T-helper 2 cell treated with Interferon-gamma antibody and Interleukin-4, amounts not matched to agents 5 μg/mL and 100 μg/mL, for 36 hours (primary cell): ENCODE data around the gene COL25A1.
"Not testable (repeated sequence)": the region's sequence is repeated elsewhere in the genome, so short reads cannot be mapped to it uniquely, and the experiment has no call there.

Source experiments
- DNase-seq: peaks from one replicate; pipeline ENCODE4 v3.0.0; 2021; ENCODE audit warnings: low spot score
- H3K27ac Mint-ChIP-seq: one replicate; pipeline ENCODE4 v1.8.0; 2021; ENCODE audit warnings: mild to moderate bottlenecking, mixed read lengths
- H3K27me3 Mint-ChIP-seq: one replicate; pipeline ENCODE4 v1.8.0; 2021; ENCODE audit warnings: low read depth, mixed read lengths
- H3K36me3 Mint-ChIP-seq: one replicate; pipeline ENCODE4 v1.8.0; 2021; ENCODE audit warnings: low read depth, mixed read lengths
- H3K4me1 Mint-ChIP-seq: one replicate; pipeline ENCODE4 v1.8.0; 2021; ENCODE audit warnings: low read depth, mixed read lengths
- H3K4me3 Mint-ChIP-seq: one replicate; pipeline ENCODE4 v1.8.0; 2022; ENCODE audit warnings: mild to moderate bottlenecking, moderate library complexity, mixed read lengths
- H3K9me3 Mint-ChIP-seq: one replicate; pipeline ENCODE4 v1.8.0; 2021; ENCODE audit warnings: mixed read lengths

COL25A1 gene

GRCh38 chr4:109163493-109163892 lies 139.0 kb downstream of the COL25A1 start:
- Mint-ChIP-seq H3K36me3 (no peaks in the 10 kb centered on the region), H3K27ac (no peak overlapping the region), H3K4me3 (no peak overlapping the region), H3K9me3 (no peaks in the 10 kb centered on the region), H3K27me3 (peaks cover 23% of the 10 kb centered on the region), H3K4me1 (no peaks in the 10 kb centered on the region)
- DNase-seq, result no peak

- DNase-seq, result no peak
- Mint-ChIP-seq H3K9me3 (no peaks in the 10 kb centered on the region), H3K27me3 (peaks cover 20% of the 10 kb centered on the region), H3K27ac (no peak overlapping the region), H3K36me3 (no peaks in the 10 kb centered on the region), H3K4me3 (no peak overlapping the region), H3K4me1 (no peaks in the 10 kb centered on the region)
Observed at GRCh38 chr4:109162759-109163158, 139.7 kb downstream of the COL25A1 start.

- Mint-ChIP-seq H3K4me3 (no peak overlapping the region), H3K27ac (no peak overlapping the region), H3K27me3 (peaks cover 14% of the 10 kb centered on the region), H3K4me1 (no peaks in the 10 kb centered on the region), H3K36me3 (no peaks in the 10 kb centered on the region), H3K9me3 (no peaks in the 10 kb centered on the region)
- DNase-seq, result no peak
Observed at GRCh38 chr4:109160494-109160893, 142.0 kb downstream of the COL25A1 start.

- Mint-ChIP-seq H3K4me1 (no peaks in the 10 kb centered on the region), H3K36me3 (no peaks in the 10 kb centered on the region), H3K9me3 (no peaks in the 10 kb centered on the region), H3K27ac (no peak overlapping the region), H3K4me3 (no peak overlapping the region), H3K27me3 (peaks cover 15% of the 10 kb centered on the region)
- no peak for DNase-seq
Observed at GRCh38 chr4:109157696-109158095, 144.8 kb downstream of the COL25A1 start.

- Mint-ChIP-seq H3K27ac (no peak overlapping the region), H3K36me3 (no peaks in the 10 kb centered on the region), H3K4me3 (no peak overlapping the region), H3K9me3 (no peaks in the 10 kb centered on the region), H3K4me1 (no peaks in the 10 kb centered on the region), H3K27me3 (peaks cover 17% of the 10 kb centered on the region)
- DNase-seq, result no peak
Observed at GRCh38 chr4:109157205-109157604, 145.3 kb downstream of the COL25A1 start.

- Mint-ChIP-seq H3K27me3 (peaks cover 17% of the 10 kb centered on the region), H3K4me1 (no peaks in the 10 kb centered on the region), H3K9me3 (no peaks in the 10 kb centered on the region), H3K27ac (no peak overlapping the region), H3K4me3 (no peak overlapping the region), H3K36me3 (no peaks in the 10 kb centered on the region)
- DNase-seq, result no peak
Observed at GRCh38 chr4:109156356-109156755, 146.1 kb downstream of the COL25A1 start.

- no peaks in the 10 kb centered on the region for H3K4me1 Mint-ChIP-seq
- peaks cover 17% of the 10 kb centered on the region for H3K27me3 Mint-ChIP-seq
- no peaks in the 10 kb centered on the region for H3K9me3 Mint-ChIP-seq
- no peak for DNase-seq
- H3K4me3 Mint-ChIP-seq, result no peak overlapping the region
- no peaks in the 10 kb centered on the region for H3K36me3 Mint-ChIP-seq
- H3K27ac Mint-ChIP-seq, result no peak overlapping the region
Observed at GRCh38 chr4:109155682-109156283, 146.7 kb downstream of the COL25A1 start.

- Mint-ChIP-seq H3K36me3 (no peaks in the 10 kb centered on the region), H3K9me3 (no peaks in the 10 kb centered on the region), H3K27ac (no peak overlapping the region), H3K4me1 (no peaks in the 10 kb centered on the region), H3K27me3 (peaks cover 15% of the 10 kb centered on the region), H3K4me3 (no peak overlapping the region)
- no peak for DNase-seq
Observed at GRCh38 chr4:109155084-109155483, 147.4 kb downstream of the COL25A1 start.

- no peaks in the 10 kb centered on the region for H3K4me1 Mint-ChIP-seq
- H3K36me3 Mint-ChIP-seq, result no peaks in the 10 kb centered on the region
- H3K27ac Mint-ChIP-seq, result no peak overlapping the region
- H3K4me3 Mint-ChIP-seq, result no peak overlapping the region
- peaks cover 16% of the 10 kb centered on the region for H3K27me3 Mint-ChIP-seq
- no peaks in the 10 kb centered on the region for H3K9me3 Mint-ChIP-seq
- no peak for DNase-seq
Observed at GRCh38 chr4:109154424-109154823, 148.0 kb downstream of the COL25A1 start.

GRCh38 chr4:109149836-109150235 lies 152.6 kb downstream of the COL25A1 start:
- H3K27ac Mint-ChIP-seq, result no peak overlapping the region
- DNase-seq, result no peak
- no peak overlapping the region for H3K4me3 Mint-ChIP-seq
- peaks cover 17% of the 10 kb centered on the region for H3K27me3 Mint-ChIP-seq
- no peaks in the 10 kb centered on the region for H3K9me3 Mint-ChIP-seq
- H3K4me1 Mint-ChIP-seq, result no peaks in the 10 kb centered on the region
- no peaks in the 10 kb centered on the region for H3K36me3 Mint-ChIP-seq

- Mint-ChIP-seq H3K27me3 (peaks cover 19% of the 10 kb centered on the region), H3K9me3 (no peaks in the 10 kb centered on the region), H3K4me3 (no peak overlapping the region), H3K27ac (no peak overlapping the region), H3K4me1 (no peaks in the 10 kb centered on the region), H3K36me3 (no peaks in the 10 kb centered on the region)
- DNase-seq, result no peak
Observed at GRCh38 chr4:109148577-109149075, 153.8 kb downstream of the COL25A1 start.

GRCh38 chr4:109147135-109147534 lies 155.3 kb downstream of the COL25A1 start:
- Mint-ChIP-seq H3K27me3 (peaks cover 23% of the 10 kb centered on the region), H3K36me3 (no peaks in the 10 kb centered on the region), H3K9me3 (peaks cover under 1% of the 10 kb centered on the region), H3K4me1 (no peaks in the 10 kb centered on the region), H3K27ac (no peak overlapping the region), H3K4me3 (no peak overlapping the region)
- DNase-seq, result no peak

- Mint-ChIP-seq H3K27ac (no peak overlapping the region), H3K9me3 (peaks cover 7% of the 10 kb centered on the region), H3K27me3 (peaks cover 28% of the 10 kb centered on the region), H3K4me3 (no peak overlapping the region), H3K4me1 (no peaks in the 10 kb centered on the region), H3K36me3 (no peaks in the 10 kb centered on the region)
- DNase-seq, result no peak
Observed at GRCh38 chr4:109146499-109146898, 156.0 kb downstream of the COL25A1 start.

- peaks cover 19% of the 10 kb centered on the region for H3K27me3 Mint-ChIP-seq
- not testable (repeated sequence) for H3K9me3 Mint-ChIP-seq, H3K4me3 Mint-ChIP-seq, DNase-seq, H3K36me3 Mint-ChIP-seq, H3K4me1 Mint-ChIP-seq, H3K27ac Mint-ChIP-seq
Observed at GRCh38 chr4:109138125-109138524, 164.3 kb downstream of the COL25A1 start.

- Mint-ChIP-seq H3K4me1 (no peaks in the 10 kb centered on the region), H3K36me3 (no peaks in the 10 kb centered on the region), H3K4me3 (no peak overlapping the region), H3K27ac (no peak overlapping the region), H3K27me3 (peaks cover 15% of the 10 kb centered on the region), H3K9me3 (no peaks in the 10 kb centered on the region)
- no peak for DNase-seq
Observed at GRCh38 chr4:109134921-109135320, 167.5 kb downstream of the COL25A1 start.
